GM12801 (cell line): ENCODE measurements around the gene CEP20.

Experiments
- CTCF ChIP-seq: IDR thresholded peaks from one replicate; pipeline ENCODE4 v1.5.1; 2011; ENCODE audit warnings: control low read depth; ENCODE audit not compliant: insufficient read length; ENCODE audit errors: extremely low read depth

CEP20 gene

GRCh38 chr16:15846510-15846909 is 41.9 kb downstream of the CEP20 start:
- no peak for TF ChIP-seq CTCF

DNA sequence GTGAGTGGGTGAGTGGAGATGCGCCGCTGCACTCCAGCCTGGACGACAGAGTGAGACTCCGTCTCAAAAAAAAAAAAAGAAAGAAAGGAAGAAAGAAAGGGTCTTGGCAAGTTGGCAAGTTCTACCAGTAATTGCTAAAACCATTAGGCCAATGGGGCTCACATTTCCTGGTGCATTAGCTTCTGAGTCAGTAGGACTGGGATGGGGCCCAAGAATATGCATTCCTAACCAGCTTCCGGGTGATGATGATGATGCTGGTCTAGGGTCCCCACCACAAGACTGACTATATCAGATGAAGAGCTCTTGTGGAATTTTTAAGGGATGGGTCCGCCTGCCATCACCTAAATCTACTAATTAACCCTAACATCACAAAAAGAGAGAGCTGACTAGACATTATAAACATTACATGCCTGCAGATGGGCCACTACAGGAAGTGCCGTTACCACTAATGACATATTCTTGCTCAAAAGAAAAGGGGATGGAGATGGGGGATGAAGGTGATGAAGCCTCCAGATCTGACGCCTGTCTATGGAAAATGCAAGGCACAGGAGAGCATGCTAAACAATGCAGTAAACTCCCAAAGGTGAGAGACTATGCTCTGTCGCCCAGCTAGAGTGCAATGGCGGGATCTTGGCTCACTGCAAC is 44.6 kb downstream of the CEP20 start:
- TF ChIP-seq CTCF = no peak

DNA sequence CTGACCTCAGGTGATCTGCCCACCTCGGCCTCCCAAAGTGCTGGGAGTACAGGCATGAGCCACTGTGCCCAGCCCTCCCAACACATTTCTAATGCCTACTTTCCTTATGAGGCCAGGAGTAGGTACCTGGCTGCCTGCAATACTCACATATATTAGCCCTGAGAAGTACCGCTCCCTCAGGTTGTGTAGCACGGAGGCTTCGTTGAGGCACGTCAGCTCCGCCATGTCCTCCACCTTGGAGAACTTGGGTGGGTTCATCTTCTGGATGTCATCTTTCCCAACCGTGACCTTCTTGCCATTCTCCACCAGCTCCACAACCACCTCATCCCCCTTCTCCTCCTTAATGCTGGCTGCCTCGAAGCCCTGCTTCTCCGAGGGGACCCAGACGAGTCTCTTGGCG is 50.6 kb downstream of the CEP20 start:
- no peak for TF ChIP-seq CTCF

- no peak for TF ChIP-seq CTCF
These were observed 51.3 kb downstream of the CEP20 start for GRCh38 chr16:15836965-15837611.

- TF ChIP-seq CTCF = no peak
These were observed 52.3 kb downstream of the CEP20 start for GRCh38 chr16:15836074-15836473.

DNA sequence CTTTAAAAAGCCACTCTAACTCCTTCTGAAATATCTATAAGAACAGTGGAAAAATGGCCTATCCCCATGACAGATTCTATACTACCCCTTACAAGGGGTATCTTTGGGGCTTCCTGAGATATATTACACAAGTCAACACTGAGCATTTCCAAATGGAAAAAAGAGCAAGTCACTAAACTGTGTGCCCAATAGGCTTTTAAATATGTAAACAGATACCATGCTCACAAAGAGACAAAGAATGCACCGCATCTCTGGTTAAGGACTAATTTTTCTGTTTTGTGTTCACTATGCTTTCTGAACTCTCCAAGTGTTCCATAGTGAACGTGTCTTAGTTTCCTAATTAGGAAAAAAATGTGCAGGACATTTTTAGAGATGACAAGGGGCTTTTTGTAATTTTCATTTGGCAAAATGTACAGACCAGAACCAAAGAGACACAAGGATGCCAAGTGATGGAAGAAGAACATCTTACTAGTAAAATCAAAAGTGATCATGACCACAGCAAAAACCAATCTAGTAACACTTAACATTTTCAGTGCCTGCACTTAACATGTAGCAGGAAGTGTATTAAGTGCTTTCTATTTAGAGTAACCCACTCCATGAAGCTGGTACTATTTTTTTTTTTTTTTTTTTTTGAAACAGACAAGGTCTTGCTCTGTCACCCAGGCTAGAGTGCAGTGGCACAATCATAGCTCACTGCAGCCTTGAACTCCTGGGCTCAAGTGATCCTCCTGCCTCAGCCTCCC is 53.1 kb downstream of the CEP20 start:
- TF ChIP-seq CTCF = no peak

DNA sequence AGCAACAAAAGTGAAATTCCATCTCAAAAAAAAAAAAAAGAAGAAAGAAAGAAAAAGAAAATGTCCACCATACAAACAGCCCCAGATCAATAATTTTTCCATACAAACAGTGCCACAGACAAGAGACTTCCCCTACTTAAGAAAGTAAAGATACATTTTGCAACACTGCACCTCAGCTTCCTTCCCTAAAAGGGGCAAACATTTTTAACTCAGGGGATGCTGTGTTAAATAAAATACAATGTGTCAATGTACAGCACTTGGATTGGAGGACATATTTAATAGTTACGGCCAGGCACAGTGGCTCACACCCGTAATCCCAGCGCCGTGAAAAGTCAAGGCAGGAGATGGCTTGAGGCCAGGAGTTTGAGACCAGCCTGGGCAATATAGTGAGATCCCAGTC is 53.9 kb downstream of the CEP20 start:
- no peak for TF ChIP-seq CTCF
